HG02623 (cell line): ENCODE measurements around the gene ZNF438.

Experiments used
- ATAC-seq: cut with Tn5 transposase; IDR thresholded peaks from one replicate; pipeline ENCODE4 v1.9.1; 2021; ENCODE audit warnings: moderate library complexity; ENCODE audit not compliant: unreplicated experiment

The ZNF438 gene

GRCh38 chr10:31017534-31018355, 13.9 kb downstream of the ZNF438 start:
- no peak for ATAC-seq

- ATAC-seq = no peak
Observed at GRCh38 chr10:31014161-31014875, 17.3 kb downstream of the ZNF438 start.

DNA sequence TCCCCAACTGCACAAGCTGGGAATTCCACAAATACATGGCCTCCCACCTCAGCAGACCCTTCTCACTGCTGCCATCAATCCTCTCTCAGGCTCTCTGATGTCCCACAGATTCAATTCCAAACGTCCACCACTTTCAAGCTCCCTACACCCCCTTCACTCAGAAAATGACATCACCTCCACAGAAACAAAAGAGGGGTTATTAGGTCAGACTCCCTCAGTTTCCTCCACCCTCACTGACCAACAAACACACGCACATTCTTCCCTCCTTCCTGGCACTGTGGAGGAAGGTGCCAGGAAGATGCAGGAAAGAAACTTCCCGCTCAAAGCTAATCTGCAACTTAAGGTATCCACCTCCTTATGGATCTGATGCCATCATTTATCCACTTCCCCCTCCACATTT, 18.3 kb downstream of the ZNF438 start:
- ATAC-seq = no peak

GRCh38 chr10:31011665-31012022, 20.0 kb downstream of the ZNF438 start:
- no peak for ATAC-seq

DNA sequence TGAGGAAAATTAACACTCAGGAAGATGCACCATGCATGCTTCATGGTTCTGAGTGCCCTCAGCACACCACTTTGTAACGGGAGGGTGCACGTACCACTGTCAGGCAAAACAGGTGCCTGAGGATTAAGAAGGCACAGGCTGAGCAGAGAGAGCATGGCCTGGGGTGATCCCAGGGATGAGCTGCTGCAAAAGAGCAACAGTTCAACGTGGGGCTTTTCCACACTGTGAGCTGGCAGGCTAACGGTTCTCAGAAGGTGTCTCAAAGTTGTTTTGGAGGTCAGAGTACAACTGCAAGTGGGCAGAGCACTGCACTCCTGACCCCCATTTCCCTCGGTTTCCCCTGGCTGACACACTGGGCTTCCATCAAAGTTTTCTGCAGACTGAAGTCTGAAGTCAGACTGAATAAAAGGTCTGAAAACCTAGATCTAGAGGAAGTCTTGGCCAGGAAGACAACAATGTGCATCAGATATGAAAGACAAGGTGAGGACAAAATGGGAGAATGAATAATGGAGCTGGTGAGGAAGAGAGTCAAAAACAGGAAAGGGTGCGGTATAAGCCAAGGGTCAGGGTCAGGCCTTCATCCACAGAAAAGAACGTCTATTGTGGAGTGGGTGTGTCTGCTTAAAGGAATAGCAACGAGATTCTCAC, 20.5 kb downstream of the ZNF438 start:
- ATAC-seq = no peak

- no peak for ATAC-seq
Observed at GRCh38 chr10:31010062-31010461, 21.6 kb downstream of the ZNF438 start.

DNA sequence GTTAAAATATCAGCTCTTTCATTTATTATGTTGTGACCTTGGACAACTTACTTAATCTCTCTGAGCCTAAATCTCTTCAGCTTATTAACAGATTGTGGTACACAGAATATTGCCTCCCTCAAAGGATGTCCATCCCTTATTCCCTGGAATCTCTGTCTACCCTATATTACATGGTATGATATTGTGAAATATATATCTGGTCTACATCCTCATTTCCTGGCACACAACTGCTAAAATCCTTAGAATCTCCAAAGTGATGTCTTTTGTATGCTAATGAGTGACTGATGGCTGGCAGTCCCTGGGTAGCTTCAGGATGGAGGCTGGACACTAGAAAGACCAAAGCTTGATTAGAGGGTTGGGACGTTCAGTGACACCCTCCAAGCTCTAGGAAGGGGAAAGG, 25.8 kb downstream of the ZNF438 start:
- no peak for ATAC-seq

DNA sequence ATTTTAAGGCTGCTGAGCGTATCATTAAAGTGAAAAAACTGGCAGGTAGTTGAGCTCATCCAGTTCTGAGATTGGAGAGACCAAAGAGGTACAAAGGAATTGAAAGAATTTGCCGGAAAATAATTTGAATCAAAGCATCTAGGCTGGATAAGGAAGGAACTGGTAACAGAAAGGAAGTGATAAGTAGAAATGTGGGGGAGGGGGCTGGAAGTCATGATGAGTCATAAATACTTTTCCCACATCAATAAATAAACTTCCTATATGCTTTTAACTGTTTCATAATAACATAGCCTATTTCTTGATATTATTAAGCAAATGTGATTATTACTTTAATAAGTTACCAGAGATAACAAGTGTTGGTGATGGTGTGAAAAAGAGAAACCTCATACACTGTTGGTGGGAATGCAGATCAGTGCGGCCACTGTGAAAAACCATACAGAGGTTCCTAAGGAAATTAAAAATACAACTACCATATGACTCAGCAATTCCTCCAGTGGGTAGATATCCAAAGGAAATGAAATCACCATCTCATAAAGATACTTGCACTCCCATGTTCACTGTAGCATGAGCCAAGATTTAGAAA, 27.0 kb downstream of the ZNF438 start:
- ATAC-seq = no peak

- no peak for ATAC-seq
Observed at GRCh38 chr10:31001740-31002139, 29.9 kb downstream of the ZNF438 start.

- ATAC-seq = no peak
Observed at GRCh38 chr10:31000867-31001266, 30.8 kb downstream of the ZNF438 start.

DNA sequence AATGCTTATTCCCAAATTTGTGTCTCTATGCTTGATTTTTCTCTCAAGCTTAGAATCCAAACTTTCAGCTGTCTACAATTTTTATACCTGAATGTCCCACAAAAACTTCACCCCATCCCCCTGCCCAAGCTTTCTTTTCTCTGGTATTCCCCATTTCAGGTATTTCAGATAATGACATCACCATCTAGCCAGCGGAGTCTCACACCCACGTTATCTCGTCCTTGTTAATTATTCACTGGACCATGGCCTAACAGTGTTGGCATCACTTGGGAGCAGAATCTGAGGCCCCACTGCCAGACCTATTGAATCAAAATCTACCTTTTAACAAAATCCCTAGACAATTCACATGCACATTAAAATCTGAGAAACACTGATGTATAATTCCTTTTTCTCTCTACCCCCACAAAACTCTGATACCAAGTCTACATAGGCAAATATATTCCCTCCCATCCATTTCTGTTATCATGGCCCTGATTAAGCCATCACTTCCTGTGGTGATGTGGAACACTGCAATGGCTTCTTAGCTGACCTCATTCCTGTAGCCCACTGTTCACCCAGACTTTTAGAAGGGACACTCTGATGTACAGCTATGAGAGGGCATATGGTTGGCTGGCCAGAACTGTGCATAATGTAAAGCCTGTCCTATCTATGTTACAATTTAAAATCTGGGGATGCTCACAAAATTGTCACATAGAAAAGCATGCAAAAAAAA, 31.4 kb downstream of the ZNF438 start:
- no peak for ATAC-seq

DNA sequence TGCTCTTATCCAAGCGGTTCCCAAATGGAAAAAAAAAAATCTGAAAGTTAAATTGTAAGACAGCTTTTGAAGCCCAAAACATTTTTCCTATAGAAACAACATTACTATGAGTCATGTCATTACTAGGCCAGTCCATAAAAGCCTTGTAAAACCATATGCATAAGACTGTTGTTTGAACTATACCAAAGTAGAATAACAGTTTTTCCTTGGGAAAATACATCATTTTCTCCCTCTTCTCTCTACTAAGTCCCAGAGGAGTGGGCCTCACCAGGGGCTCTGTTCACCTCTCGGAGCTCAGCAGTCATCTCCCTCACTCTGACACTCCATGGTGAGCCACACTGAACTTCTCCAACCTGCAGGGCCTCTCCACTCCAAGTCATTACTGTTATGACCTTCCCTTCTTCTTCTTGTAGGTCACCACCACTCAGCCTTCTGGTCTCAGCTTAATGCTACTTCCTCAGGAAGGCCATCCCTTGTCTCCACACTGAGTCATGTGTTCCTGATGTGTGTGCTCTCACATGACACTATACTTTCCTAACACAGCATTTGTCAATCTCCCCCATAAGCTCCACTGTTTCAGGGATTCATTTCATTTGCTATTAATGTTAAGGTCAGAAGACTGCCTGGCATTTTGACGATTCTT, 32.5 kb downstream of the ZNF438 start:
- ATAC-seq = no peak

DNA sequence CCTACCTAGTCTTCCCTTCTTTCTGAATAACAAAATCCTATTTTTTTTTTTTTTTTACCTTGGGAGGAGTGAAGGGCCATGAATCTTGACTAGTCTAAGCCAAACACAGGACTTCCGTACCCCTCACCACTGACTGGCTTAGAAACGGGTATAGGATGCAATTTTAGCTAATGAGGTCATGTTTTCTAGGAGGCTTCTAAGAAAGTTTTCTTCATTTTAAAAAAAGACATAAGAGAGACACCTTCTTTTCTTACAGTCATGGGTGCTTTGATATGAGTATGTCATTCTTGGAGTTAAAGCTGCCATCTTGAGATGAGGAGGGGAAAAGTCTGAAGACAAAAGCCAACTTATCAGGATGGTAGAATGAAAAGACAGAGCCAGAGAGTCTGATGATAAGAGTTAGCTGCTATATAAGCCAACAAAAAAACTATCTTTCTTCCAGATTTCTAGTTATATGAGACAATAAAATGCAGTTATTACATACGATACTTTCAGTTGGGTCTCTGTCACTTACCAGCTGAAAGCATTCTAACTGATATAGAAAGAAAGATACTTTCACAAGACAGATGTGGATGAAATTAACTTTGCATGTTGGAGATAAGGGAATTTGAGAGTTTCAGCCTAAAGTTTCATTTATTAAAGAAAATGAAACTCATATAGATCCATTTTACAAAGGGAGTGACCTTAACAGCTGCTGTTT, 34.0 kb downstream of the ZNF438 start:
- no peak for ATAC-seq

- no peak for ATAC-seq
Observed at GRCh38 chr10:30996481-30997005, 35.1 kb downstream of the ZNF438 start.

GRCh38 chr10:30995081-30995770, 36.4 kb downstream of the ZNF438 start:
- no peak for ATAC-seq

DNA sequence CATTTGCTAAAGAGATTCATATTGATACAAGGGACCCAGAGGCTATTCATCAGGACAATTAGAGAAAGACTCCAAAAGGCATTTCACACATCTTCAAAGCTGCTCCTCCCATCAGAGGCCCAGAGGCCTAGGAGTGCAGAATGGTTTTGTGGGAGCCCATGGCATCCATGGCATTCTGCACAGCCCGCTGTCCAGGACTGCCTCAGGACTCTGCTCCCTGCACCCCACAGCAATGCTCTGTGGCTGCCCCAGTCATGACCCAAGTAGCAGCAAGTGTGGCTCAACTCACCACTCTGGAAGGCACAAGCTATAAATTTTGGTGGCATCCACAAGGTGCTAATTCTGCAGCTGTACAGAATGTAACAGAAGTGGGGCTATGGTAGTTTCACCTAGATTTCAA, 38.5 kb downstream of the ZNF438 start:
- no peak for ATAC-seq

GRCh38 chr10:30992681-30993080, 39.0 kb downstream of the ZNF438 start:
- ATAC-seq = no peak

DNA sequence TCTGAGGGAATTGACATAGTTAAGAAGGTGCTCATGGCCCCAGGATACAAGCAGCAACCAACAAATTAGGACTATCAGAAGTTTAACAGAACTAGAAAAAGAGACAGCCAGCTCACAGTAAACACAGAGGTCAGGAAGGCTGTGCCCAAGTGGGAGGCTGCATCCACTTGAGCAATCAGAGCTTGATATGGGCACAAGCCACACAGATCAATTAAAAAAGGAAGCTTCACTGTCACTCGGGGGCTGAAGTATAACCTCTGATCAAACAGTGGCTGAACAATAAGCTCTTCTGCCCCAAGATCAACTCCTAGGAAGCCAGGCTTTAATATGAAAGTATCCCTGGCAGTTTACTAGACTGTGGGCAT, 40.0 kb downstream of the ZNF438 start:
- ATAC-seq = no peak

- ATAC-seq = no peak
Observed at GRCh38 chr10:30990971-30991646, 40.6 kb downstream of the ZNF438 start.
